GM19043 (cell line): ENCODE measurements around the gene NPAS3.

Experiments used
- ATAC-seq: cut with Tn5 transposase; IDR thresholded peaks from one replicate; pipeline ENCODE4 v1.9.1; 2021; ENCODE audit warnings: low read depth; ENCODE audit not compliant: unreplicated experiment

The NPAS3 gene

GRCh38 chr14:33835677-33836076, 897.0 kb downstream of the NPAS3 start:
- no peak for ATAC-seq

DNA sequence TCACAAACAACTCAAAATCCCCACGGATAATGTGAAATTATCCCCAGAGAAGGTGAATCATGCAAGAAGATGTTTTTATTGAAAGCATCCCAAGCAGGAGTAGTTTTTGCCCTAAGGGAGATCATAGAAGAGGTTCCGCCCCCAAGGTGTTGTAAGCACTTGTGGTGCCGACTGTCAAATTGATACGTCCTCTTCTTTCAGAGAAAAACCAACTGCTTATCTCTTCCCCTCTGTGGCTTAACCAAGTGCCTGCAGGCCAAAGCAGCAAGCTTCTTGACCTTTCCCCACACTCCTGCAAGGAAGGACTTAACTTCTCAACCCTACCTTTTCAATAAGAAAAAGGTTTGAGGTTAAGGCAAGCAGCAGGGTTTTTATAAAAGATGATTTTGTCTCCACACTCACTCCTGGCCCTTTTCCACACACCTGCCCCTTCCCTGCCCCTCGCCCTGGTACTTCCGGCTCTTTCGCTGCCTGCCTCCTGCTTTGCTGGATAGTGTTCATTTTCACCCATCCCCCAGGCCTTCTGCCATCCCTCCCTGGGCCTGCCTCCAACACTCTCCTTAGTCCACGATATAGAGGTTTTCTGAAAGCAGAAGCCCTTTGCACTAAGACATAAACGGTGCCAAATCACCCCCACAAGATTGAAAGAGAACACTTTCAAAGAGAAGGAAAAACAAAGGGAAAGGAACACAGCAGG, 897.7 kb downstream of the NPAS3 start:
- ATAC-seq = no peak

DNA sequence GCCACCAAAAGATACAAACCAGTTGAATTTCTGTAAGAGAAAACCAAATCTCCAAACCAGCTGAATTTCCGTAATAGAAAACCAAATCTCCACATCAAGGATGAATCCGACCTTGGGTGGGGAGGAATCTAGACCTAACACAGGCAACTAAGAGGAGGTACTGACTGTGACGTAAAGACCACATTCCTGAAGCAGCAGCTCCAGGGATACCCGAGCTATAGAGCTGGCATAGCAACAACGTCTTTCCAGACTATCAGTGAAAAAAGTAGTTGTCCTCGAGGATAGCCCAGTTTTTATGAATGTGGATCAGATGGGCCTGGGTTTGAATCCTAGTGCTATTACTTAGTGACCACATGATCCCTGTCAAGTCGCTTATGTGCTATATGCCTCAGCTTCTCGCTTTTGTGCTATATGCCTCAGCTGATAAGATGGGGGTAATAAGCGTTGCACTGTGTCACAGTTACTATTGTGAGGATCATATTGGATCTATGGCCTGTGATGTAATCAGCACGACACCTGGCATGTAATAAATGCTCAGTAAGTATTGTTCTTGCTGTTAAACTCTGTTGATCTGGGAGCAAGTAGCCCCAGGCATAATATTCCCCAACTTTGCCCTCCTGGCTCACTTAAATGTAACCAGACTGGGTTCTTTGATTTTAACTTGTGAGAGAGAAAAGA, 898.4 kb downstream of the NPAS3 start:
- ATAC-seq = no peak

GRCh38 chr14:33837943-33838683, 899.4 kb downstream of the NPAS3 start:
- ATAC-seq = no peak

- no peak for ATAC-seq
These were observed 900.8 kb downstream of the NPAS3 start for GRCh38 chr14:33839193-33840076.

DNA sequence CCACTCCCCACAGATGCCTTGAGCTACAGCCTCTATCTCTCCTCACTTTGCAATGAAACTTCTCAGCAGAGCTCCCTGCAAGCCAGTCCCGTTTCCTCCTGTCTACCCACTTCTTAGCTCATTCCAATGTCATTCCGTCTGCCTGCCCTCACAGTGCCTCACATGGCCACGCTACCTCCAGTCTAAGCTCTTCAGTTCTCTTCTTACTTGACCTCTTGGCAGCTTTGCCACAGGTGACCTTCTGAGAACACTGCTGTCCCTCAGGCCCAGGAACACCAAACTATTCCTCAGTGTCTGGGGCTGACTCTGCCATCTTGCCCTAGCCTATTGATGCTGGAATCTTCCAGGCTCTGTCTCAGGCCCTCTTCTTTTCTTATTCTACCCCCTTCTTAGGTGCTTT, 902.1 kb downstream of the NPAS3 start:
- no peak for ATAC-seq

DNA sequence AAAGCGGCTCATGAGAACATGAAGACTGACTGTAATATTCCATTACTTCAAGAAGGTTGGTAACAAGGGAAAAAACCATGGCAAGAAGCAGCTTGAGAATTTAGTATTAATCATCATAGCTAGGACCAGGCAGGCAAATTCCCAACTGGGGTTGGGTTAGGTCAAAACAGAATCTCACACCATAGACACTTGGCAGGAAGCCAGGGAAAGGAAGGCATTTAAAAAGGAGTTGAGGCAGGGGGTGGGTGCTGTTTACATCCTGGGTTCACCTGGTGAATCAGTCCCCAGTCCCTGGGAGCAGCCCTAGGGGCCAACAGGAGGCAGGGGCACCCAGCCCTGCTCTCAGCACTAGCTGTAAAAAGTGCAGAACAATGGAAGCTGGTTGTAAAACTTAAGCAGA, 903.6 kb downstream of the NPAS3 start:
- ATAC-seq = no peak

GRCh38 chr14:33844118-33844517, 905.4 kb downstream of the NPAS3 start:
- ATAC-seq = no peak

- no peak for ATAC-seq
These were observed 907.6 kb downstream of the NPAS3 start for GRCh38 chr14:33846100-33846824.

GRCh38 chr14:33847066-33847465, 908.4 kb downstream of the NPAS3 start:
- no peak for ATAC-seq

- no peak for ATAC-seq
These were observed 909.3 kb downstream of the NPAS3 start for GRCh38 chr14:33848009-33848408.

GRCh38 chr14:33848706-33849454, 910.2 kb downstream of the NPAS3 start:
- ATAC-seq = no peak

- no peak for ATAC-seq
These were observed 910.7 kb downstream of the NPAS3 start for GRCh38 chr14:33849455-33849801.

DNA sequence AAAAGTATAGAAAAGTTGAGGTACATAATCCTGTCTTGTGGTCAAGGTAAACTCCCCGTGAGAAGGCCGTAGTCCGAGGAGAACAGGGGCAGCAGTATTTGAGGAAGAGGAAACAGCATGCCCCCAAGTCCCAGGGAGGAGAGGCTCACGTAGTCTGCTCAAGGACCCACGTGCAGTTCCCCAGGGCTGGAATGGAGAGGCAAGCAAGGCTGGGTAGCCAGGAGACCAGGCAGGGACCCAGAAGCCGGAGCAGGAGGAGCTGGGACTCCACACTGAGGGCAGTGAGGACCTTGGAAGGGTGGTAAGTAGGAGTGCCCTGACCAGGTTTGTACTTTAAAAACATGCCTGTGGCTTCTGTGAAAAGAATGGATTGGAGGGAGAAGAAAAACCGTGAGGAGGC, 912.1 kb downstream of the NPAS3 start:
- no peak for ATAC-seq

- ATAC-seq = no peak
These were observed 912.7 kb downstream of the NPAS3 start for GRCh38 chr14:33851366-33851765.

- ATAC-seq = no peak
These were observed 913.3 kb downstream of the NPAS3 start for GRCh38 chr14:33851931-33852330.
